Activated T-cell treated with anti-CD3 and anti-CD28 coated beads, Interleukin-2, amount 50 U/mL, for 1 hour (primary cell): Measurements from ENCODE around the gene GFPT2.

Experiments used
- DNase-seq: peaks from one replicate; pipeline ENCODE4 v3.0.0-alpha.2; 2020

GFPT2 gene

GRCh38 chr5:180350711-180351465, 2.2 kb downstream of the GFPT2 start:
- DNase-seq: no peak

DNA sequence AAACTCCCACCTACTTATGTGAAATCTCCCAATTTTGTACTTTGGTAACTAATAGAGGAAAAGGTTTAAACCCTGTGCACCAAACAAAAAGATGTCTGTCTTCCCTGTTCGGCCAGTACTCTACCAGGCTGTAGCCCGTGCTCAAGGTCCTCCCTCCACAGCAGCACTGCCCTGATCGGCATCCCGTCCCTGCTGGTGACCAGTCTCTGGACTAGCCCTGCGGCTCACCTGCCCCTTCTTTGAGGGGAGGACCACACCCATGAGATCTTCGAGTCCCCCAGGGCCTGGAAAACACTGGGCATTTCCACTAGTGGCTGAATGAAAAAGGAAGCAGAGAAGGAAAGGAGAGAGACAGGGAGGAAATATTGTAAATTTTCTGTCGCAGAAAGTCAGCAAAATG, 2.8 kb downstream of the GFPT2 start:
- no peak for DNase-seq

GRCh38 chr5:180349391-180349790, 3.7 kb downstream of the GFPT2 start:
- no peak for DNase-seq

GRCh38 chr5:180348336-180348735, 4.8 kb downstream of the GFPT2 start:
- DNase-seq: no peak

- DNase-seq: no peak
Measured at GRCh38 chr5:180347702-180348101, 5.4 kb downstream of the GFPT2 start.

GRCh38 chr5:180346358-180346757, 6.8 kb downstream of the GFPT2 start:
- no peak for DNase-seq

DNA sequence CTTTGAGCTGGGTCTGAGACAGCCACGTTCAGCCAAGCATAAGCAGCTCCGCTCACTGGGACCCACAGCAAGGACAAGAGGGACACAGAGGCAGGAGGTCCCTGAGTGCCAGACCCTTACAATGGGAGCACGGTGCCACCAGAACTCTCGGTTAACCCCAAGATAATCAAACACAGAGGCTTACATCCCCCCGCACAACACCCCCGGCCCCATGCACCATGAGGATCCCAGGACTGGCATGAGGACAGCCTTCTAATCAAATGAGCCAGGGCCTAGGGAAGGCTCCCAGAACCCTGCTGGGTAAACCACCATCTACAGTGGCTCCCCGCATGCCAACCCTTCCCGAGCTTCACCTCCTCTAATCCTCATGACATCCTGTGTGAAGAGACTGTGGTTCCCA, 7.4 kb downstream of the GFPT2 start:
- no peak for DNase-seq

DNA sequence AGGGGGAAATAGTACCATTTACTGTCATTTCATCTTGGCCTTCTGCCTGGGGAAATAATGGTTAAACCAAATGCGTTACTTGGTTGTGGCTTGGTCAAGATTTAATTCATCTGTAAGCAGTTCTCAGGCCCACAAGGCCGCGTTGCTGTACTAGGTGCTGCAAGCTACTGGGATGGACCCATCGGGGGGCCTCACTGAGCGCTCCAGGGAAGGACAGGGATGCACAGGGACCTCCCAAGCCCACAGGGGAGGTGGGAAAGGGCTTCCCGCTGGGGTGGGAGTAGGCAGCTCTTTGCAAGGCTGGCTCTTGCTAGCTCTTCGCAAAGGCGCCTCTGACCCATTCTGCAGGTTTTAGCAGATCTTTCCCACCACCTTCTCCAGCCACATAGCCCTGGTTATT, 8.0 kb downstream of the GFPT2 start:
- no peak for DNase-seq

DNA sequence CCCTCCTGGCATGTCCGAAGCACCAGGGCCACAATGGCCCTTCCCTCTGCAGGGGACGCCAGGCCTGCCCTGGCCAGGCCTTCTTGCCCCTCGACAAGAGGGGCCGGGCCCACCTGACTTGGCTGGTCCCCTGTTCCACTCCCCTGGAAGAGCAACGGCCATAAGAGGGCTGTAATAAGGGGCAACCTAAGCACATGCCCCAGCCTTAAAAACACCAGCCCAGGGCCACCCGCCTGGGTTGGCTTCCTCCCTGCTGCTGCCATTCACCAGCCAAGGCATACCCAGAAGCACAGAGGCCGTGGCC, 8.5 kb downstream of the GFPT2 start:
- no peak for DNase-seq

GRCh38 chr5:180343831-180344695, 9.1 kb downstream of the GFPT2 start:
- DNase-seq: no peak

GRCh38 chr5:180343110-180343830, 9.9 kb downstream of the GFPT2 start:
- no peak for DNase-seq

- DNase-seq: no peak
Measured at GRCh38 chr5:180341595-180341994, 11.5 kb downstream of the GFPT2 start.

- DNase-seq: no peak
Measured at GRCh38 chr5:180340856-180341255, 12.3 kb downstream of the GFPT2 start.

- DNase-seq: no peak
Measured at GRCh38 chr5:180339583-180340183, 13.5 kb downstream of the GFPT2 start.

- DNase-seq: no peak
Measured at GRCh38 chr5:180338001-180338707, 15.0 kb downstream of the GFPT2 start.

DNA sequence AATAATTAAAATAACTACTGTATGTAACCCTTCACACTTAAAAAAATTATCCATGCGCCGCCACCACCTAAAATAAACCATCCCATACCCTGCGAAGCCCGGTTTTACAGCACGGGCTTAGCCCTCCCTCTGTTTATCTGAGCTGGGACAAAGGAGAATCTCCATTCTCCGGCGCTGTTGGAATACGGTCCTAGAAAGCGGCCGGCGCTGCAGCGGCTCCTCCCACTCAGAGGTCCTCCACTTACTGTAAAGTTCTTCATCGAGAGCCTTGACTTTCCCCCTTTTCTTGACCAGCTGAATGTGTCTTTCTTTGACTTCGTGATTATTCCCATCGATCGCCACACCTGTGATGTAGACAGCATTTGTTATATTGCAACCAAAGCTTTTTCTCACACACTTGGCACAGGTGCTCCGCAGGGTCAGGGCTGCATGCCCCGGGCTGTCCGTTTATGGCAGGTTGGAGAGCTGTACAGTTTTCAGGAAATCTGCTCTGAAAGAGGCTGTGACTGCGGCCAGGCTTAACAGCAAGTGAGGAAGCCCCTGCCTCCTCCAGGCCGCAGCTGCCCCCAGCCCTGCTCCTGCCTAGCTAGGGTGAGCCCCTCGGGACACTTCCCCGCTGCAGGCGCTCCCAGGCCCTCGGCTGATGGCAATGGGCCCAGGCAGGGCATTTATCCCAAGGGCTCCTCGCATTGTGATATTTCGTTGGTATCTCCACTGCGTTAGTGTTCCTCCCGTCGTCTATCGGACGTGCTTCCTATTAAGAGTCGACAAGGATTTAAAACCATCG, 16.7 kb downstream of the GFPT2 start:
- no peak for DNase-seq

DNA sequence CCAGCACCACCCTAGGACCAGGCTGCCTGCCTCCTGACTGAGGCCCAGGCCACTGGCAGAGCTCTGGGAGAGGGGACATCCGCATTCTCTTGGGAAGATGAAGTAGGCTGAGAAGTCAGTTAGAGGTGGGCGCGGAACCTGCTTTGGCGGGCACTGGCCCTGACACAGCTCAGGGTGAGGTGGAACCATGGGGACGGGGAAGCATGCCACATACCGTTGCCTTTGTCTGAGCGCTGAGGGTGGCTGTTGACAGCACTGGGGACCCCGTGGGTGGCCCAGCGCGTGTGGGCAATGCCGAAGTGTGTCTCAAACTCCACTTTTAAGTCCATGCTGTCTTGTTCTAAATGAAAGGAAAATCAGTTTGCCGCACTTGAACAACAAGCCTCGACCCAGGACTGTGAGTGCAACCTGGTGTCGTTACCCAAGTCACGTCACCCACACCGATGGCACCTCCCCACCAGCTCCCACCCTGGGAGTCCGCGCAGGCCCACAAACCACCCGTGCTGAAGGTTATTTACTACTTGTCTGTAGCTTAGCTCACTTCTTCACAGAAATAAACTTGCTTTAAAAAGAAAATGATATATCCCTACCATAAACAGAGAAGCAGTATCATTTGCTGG, 17.4 kb downstream of the GFPT2 start:
- DNase-seq: no peak

DNA sequence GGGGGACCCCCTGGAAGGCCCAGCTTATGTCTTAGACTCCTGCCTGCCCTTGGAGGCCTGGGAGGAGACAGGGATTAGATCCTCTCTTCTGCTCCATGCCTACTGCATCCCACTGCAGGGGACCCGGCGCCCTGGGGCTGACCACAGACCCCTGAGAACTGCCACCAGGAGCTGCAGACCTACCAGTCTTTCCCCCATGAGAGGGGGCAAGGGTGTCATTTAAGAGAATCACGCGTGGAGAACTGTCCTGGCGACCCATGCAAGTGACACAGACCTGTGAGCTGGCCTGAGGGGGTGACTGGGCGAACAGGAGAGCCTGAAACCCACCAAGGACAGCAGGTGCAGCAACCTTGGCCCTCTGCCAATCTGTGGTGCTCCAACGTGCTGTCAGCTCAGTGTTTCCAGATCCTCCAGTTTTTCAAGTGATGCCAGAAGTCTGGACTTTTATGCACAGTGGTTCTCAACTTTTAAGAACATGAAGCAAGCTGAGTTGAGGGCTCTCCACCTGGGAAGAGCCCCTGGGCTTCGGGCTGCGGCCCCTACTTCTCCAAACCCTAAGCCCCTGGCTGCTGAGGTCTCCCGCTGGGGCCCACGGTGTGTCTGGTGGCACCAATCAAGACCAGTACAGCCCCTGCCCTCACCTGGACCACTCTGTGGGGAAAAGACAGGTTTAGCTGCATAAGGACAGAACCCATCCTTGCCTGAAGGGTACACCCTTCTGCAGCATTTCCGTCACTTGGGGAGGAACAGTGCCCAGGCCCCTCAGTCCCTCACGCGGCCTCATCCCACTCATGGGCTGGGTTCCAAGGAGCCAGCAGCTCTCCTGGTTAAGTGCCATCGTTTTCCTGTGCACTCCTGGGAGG, 18.2 kb downstream of the GFPT2 start:
- no peak for DNase-seq

DNA sequence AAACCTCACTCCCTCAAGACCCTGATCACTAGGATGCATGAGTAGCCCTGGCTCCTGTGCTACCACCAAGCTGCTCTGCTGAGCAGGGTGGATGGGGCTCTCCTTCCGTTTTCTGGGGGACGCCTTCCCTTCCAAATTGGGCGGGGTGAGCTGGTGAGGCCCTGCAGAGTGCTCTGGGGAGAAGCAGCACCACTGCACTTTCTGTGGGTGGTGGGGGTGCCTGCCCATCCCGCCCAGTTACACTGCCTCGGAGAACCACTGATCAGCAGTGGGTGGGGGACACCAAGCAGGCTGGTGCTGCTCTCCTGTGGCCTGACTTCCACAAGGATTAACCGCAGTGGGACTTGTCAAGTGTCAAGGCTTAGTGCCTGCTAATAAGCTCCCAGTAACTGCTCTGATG, 19.0 kb downstream of the GFPT2 start:
- no peak for DNase-seq

GRCh38 chr5:180333661-180334060, 19.5 kb downstream of the GFPT2 start:
- no peak for DNase-seq
